NT2/D1 (cell line): ENCODE data around the gene WDR64.

ENCODE experiments used
- DNase-seq: peaks from one replicate; pipeline ENCODE4 v3.0.0-alpha.2; 2011; ENCODE audit warnings: low read depth, low spot score
- H3K27me3 ChIP-seq: 2 replicates; pipeline ENCODE4 v1.6.0; 2011; ENCODE audit warnings: mild to moderate bottlenecking; ENCODE audit not compliant: insufficient read length, insufficient read depth
- H3K36me3 ChIP-seq: 2 replicates; pipeline ENCODE4 v1.6.1; 2011; ENCODE audit warnings: mild to moderate bottlenecking, low read length, mixed read lengths; ENCODE audit not compliant: insufficient read depth, insufficient read length
- H3K4me1 ChIP-seq: 2 replicates; pipeline ENCODE4 v1.5.1; 2011; ENCODE audit not compliant: insufficient read depth, insufficient read length
- H3K4me3 ChIP-seq: 2 replicates; pipeline ENCODE4 v1.5.1; 2011; ENCODE audit warnings: low read depth; ENCODE audit not compliant: insufficient read length
- H3K9ac ChIP-seq: 2 replicates; pipeline ENCODE4 v1.6.0; 2011; ENCODE audit warnings: low read depth; ENCODE audit not compliant: insufficient read length
- H3K9me3 ChIP-seq: 2 replicates; pipeline ENCODE4 v1.5.1; 2011; ENCODE audit warnings: mild to moderate bottlenecking, low read length; ENCODE audit not compliant: insufficient read depth
- SUZ12 ChIP-seq: IDR thresholded peaks from 2 replicates; pipeline ENCODE4 v1.6.1; 2011; ENCODE audit not compliant: insufficient read length, insufficient read depth; ENCODE audit errors: extremely low read depth
- YY1 ChIP-seq: IDR thresholded peaks from 2 replicates; pipeline ENCODE4 v1.6.1; 2011; ENCODE audit not compliant: insufficient read length, insufficient read depth
- ZNF274 ChIP-seq: IDR thresholded peaks from 2 replicates; pipeline ENCODE4 v1.6.1; 2011; ENCODE audit warnings: mild to moderate bottlenecking, low read depth, low read length

The WDR64 gene

GRCh38 chr1:241660424-241660972 is 8.4 kb downstream of the WDR64 start:
- H3K27me3 ChIP-seq: no peaks in the 10 kb centered on the region
- H3K9me3 ChIP-seq: no peaks in the 10 kb centered on the region
- no peak for DNase-seq
- H3K9ac ChIP-seq: no peak overlapping the region
- no peaks in the 10 kb centered on the region for H3K4me1 ChIP-seq
- TF ChIP-seq YY1: no peak
- no peak overlapping the region for H3K4me3 ChIP-seq
- H3K36me3 ChIP-seq: no peaks in the 10 kb centered on the region

GRCh38 chr1:241666419-241666818 is 14.3 kb downstream of the WDR64 start:
- Histone ChIP-seq H3K4me1 (peaks cover 4% of the 10 kb centered on the region), H3K27me3 (no peaks in the 10 kb centered on the region), H3K9ac (no peak overlapping the region), H3K4me3 (no peak overlapping the region), H3K36me3 (no peaks in the 10 kb centered on the region), H3K9me3 (no peaks in the 10 kb centered on the region)
- no peak for DNase-seq
- TF ChIP-seq YY1 (no peak), SUZ12 (no peak), ZNF274 (no peak)

GRCh38 chr1:241672301-241672700 is 20.2 kb downstream of the WDR64 start:
- no peak overlapping the region for H3K9ac ChIP-seq
- no peaks in the 10 kb centered on the region for H3K36me3 ChIP-seq
- no peak for TF ChIP-seq ZNF274
- no peak for TF ChIP-seq SUZ12
- TF ChIP-seq YY1: no peak
- DNase-seq: no peak
- no peaks in the 10 kb centered on the region for H3K9me3 ChIP-seq
- no peaks in the 10 kb centered on the region for H3K27me3 ChIP-seq
- no peak overlapping the region for H3K4me3 ChIP-seq
- peaks cover 4% of the 10 kb centered on the region for H3K4me1 ChIP-seq

GRCh38 chr1:241674805-241675384 is 22.8 kb downstream of the WDR64 start:
- no peak overlapping the region for H3K4me3 ChIP-seq
- no peak for TF ChIP-seq YY1
- TF ChIP-seq ZNF274: no peak
- TF ChIP-seq SUZ12: no peak

GRCh38 chr1:241675983-241676382 is 23.9 kb downstream of the WDR64 start:
- Histone ChIP-seq H3K4me1 (no peaks in the 10 kb centered on the region), H3K9me3 (no peaks in the 10 kb centered on the region), H3K36me3 (no peaks in the 10 kb centered on the region), H3K27me3 (no peaks in the 10 kb centered on the region), H3K4me3 (no peak overlapping the region), H3K9ac (no peak overlapping the region)
- no peak for DNase-seq
- no peak for TF ChIP-seq SUZ12
- TF ChIP-seq ZNF274: no peak
- TF ChIP-seq YY1: no peak

More at GRCh38 chr1:241674805-241675384, 22.8 kb downstream of the WDR64 start:
- Histone ChIP-seq H3K4me1 (peaks cover 4% of the 10 kb centered on the region), H3K36me3 (no peaks in the 10 kb centered on the region), H3K9me3 (no peaks in the 10 kb centered on the region), H3K27me3 (no peaks in the 10 kb centered on the region), H3K9ac (no peak overlapping the region)
- DNase-seq: no peak

GRCh38 chr1:241677201-241677600 is 25.1 kb downstream of the WDR64 start:
- Histone ChIP-seq H3K9me3 (no peaks in the 10 kb centered on the region), H3K4me3 (no peak overlapping the region), H3K4me1 (no peaks in the 10 kb centered on the region), H3K27me3 (no peaks in the 10 kb centered on the region), H3K36me3 (no peaks in the 10 kb centered on the region), H3K9ac (no peak overlapping the region)
- DNase-seq: no peak
- TF ChIP-seq SUZ12 (no peak), YY1 (no peak), ZNF274 (no peak)

- no peak for DNase-seq
- no peak overlapping the region for H3K4me3 ChIP-seq
- no peaks in the 10 kb centered on the region for H3K4me1 ChIP-seq
- H3K9me3 ChIP-seq: no peaks in the 10 kb centered on the region
- TF ChIP-seq SUZ12: no peak
- TF ChIP-seq YY1: no peak
- TF ChIP-seq ZNF274: no peak
- H3K36me3 ChIP-seq: no peaks in the 10 kb centered on the region
- H3K27me3 ChIP-seq: no peaks in the 10 kb centered on the region
- H3K9ac ChIP-seq: no peak overlapping the region
Measured at GRCh38 chr1:241678536-241678935, 26.5 kb downstream of the WDR64 start.

- DNase-seq: no peak
- no peak overlapping the region for H3K9ac ChIP-seq
- H3K4me3 ChIP-seq: no peak overlapping the region
- TF ChIP-seq YY1 (no peak), SUZ12 (no peak), ZNF274 (no peak)
- H3K27me3 ChIP-seq: no peaks in the 10 kb centered on the region
- H3K9me3 ChIP-seq: no peaks in the 10 kb centered on the region
- H3K36me3 ChIP-seq: no peaks in the 10 kb centered on the region
- no peaks in the 10 kb centered on the region for H3K4me1 ChIP-seq
Measured at GRCh38 chr1:241679404-241679803, 27.3 kb downstream of the WDR64 start.
